Measurements from ENCODE around the gene XXYLT1.

DNA sequence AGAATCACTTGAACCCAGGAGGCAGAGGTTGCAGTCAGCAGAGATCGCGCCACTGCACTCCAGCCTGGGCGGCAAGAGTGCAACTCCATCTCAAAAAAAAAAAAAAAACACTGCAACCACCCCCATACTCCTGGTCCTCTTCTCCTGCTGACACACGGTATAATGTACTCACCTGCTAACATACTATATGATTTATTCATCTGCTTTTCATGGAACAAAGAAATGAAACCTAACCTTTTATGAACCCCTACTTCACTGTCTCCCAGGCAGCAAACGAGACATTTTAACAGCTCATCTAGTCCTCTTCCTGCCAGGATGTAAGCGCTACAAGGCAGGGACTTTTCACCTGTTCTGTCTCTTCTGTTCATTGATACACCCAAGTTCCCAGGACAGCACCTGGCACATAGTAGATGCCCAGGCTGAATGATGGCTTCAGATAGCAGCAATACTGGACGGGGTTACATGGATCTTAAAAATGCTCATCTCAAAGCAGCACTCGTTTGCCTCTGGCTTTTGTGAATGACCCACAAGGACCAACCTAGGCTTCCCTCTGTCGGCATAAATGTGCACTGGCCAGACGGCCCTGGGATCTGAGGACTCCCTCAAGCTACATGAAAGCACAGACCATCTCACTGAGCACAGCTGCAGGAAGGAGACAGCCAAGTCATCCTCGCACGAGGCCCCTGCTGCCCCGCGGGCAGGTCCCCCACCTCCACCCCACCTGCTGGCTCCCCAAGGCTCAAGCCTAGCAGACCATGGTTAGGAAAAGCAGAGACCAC is 20.3 kb downstream of the XXYLT1 start:
- TF ChIP-seq, protein P1, sequence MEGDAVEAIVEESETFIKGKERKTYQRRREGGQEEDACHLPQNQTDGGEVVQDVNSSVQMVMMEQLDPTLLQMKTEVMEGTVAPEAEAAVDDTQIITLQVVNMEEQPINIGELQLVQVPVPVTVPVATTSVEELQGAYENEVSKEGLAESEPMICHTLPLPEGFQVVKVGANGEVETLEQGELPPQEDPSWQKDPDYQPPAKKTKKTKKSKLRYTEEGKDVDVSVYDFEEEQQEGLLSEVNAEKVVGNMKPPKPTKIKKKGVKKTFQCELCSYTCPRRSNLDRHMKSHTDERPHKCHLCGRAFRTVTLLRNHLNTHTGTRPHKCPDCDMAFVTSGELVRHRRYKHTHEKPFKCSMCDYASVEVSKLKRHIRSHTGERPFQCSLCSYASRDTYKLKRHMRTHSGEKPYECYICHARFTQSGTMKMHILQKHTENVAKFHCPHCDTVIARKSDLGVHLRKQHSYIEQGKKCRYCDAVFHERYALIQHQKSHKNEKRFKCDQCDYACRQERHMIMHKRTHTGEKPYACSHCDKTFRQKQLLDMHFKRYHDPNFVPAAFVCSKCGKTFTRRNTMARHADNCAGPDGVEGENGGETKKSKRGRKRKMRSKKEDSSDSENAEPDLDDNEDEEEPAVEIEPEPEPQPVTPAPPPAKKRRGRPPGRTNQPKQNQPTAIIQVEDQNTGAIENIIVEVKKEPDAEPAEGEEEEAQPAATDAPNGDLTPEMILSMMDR (IDR thresholded peaks at IDR 0.05): peak in 3 of 6 experiments; percentile 24 to 39 (median 27)
- no peak for TF ChIP-seq POLR2A (IDR thresholded peaks at IDR 0.05)
